CD4-positive, alpha-beta T cell treated with Interleukin-4 for 4 hours (primary cell): ENCODE data around the gene SLC5A9.

Experiments
- DNase-seq: peaks from one replicate; pipeline ENCODE4 v3.0.0-alpha.2; 2020

Gene SLC5A9

DNA sequence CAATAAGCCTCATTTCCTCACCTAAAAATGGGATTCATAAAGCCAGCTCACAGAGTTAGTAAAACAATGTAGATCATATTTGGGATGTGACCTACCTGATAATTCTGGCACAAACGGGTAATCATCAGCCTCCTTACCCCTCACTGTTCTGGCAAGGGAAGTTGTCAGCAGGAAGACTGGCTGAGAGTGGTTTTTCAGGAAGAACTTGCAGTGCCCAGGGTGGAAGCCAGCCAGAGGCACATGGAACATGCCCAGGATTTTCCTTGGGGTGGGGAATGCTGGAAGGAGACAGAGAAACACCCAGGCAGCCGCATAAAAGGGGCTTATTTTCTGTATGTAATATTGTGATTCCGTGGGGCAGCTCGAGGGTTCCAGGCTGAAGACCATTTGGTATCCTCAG is 7.7 kb upstream of the SLC5A9 start:
- DNase-seq, result no peak

GRCh38 chr1:48215222-48215621 is 7.3 kb upstream of the SLC5A9 start:
- no peak for DNase-seq

DNA sequence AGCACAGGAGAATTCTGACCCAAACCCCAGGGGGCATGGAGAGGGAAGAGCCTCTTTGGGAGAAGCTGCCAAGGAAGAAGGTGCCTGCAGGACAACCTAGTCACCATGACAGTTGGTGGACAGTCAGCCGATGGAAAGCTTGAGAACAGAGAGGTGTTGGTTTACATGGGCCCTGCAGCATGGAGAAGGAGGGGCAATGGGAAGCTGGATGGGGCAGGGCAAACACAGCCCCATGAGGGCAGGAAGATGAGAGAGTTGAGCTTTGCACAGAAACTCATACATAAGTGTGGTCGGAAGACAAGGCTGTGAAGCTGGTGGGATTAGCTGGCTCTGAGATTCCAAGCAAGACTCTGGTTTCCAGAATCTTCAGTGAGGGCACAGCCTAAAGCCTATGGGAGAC is 6.6 kb upstream of the SLC5A9 start:
- no peak for DNase-seq

DNA sequence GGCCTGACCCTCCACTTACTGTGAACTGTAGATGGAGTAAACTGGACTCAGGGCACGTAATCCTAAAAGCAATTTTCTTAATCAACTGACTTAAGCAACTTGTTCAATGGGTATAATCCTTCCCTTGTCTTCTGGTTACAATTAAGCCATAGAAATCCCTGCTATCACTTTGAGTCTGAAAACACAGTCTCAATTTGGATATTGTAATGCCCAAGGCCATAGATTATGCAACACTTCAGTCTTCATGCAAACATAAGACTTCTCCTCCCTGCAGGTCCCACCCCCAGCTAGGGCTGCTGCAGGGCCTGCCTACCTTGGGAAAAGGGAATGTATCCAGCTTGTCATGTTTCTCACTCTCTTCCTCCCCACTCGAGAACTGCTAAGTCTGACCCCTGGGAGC is 6.2 kb upstream of the SLC5A9 start:
- no peak for DNase-seq

DNA sequence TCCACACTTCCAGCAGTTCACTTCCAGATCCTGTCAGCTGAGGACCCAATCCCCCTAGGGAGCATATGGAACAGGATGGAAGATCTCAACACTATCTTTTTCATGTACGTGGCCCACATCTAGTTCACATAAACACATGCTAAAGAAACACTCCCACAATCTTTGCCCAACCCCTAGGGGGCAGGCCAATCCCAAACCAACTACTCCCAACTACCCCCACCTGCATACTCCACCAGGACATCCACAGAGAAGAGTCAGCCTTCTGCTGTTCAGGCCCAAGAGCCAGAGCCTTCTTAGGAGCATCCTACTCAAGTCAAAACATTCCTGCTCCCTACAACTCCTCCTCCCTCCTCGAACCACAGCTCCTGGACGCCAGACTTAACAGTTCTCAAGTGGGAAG is 5.6 kb upstream of the SLC5A9 start:
- DNase-seq, result no peak

- no peak for DNase-seq
Measured at GRCh38 chr1:48217856-48218255, 4.7 kb upstream of the SLC5A9 start.

GRCh38 chr1:48219803-48220202 is 2.7 kb upstream of the SLC5A9 start:
- DNase-seq, result no peak

GRCh38 chr1:48221122-48221521 is 1.4 kb upstream of the SLC5A9 start:
- no peak for DNase-seq

DNA sequence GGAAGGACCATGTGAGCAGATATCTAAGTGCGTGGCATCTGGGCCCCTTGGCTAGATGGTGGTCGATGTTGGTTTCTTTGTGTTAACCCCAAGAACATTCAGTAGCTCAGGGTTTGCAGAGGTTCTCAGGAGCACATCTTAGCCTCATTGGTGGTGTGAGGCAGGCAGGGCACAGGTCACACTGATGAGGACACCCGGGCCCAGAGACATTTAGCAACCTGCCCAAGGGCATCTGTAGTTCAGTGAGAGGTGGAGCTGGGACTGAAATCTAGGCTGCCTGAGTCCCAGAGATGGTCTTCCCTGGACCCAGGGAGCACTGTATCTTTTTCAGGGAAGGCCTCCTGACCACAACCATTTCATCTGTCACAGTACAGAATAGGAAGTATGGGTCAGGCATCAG is 859 bp upstream of the SLC5A9 start:
- DNase-seq, result no peak

- no peak for DNase-seq
Measured at GRCh38 chr1:48223366-48224240, 1.1 kb downstream of the SLC5A9 start.

- DNase-seq, result no peak
Measured at GRCh38 chr1:48224791-48225190, 2.3 kb downstream of the SLC5A9 start.

DNA sequence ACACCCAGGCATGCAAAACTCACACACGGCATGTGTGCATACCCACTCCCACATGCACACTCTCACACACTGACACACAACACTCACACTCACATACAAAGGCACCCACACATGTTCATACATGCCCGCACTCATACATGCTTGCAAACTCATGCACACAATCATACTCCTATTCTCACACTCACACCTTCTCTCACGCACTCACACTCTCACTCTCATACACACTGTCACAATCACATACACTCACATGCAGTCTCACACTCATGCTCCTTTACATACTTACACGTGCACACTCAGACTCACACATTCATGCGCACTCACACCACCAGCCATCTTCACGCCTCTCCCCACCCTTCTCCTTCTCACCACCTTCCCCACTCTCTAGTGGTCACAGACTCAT is 3.1 kb downstream of the SLC5A9 start:
- DNase-seq, result no peak

GRCh38 chr1:48227165-48228013 is 4.9 kb downstream of the SLC5A9 start:
- peak; percentile 28 for DNase-seq

DNA sequence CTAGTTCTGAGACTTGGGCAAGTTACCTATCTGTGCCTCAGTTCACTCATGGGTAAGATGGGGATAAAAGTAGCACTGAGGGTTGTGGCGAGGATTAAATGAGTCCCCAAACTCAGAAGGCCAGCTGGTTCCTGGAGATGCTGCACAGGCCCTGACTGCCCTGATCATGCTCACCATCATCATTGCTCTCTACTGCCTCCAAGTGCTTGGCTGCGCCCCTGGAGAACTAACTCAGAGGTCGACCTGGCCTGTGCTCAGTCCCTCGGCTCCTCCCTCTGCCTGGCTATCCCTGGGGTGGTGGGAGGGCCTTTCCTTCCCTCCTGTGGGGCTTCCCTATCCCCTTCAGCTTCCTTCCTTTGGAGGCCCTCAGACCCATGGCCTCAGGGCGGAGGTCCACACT is 5.6 kb downstream of the SLC5A9 start:
- no peak for DNase-seq

DNA sequence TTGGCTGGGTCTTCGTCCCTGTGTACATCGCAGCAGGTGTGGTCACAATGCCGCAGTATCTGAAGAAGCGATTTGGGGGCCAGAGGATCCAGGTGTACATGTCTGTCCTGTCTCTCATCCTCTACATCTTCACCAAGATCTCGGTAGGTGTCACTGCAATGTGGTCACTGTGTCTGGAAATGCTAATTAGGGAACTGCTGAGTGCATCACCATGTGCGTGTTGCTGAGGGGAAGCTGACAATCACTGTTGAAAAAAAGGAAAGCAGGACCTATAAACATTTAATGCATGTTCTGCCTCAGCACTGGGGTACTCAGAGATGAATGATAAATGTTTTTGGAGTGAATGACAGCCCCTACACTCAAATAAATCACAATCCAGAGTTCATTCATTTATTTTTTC is 6.8 kb downstream of the SLC5A9 start:
- DNase-seq, result no peak

DNA sequence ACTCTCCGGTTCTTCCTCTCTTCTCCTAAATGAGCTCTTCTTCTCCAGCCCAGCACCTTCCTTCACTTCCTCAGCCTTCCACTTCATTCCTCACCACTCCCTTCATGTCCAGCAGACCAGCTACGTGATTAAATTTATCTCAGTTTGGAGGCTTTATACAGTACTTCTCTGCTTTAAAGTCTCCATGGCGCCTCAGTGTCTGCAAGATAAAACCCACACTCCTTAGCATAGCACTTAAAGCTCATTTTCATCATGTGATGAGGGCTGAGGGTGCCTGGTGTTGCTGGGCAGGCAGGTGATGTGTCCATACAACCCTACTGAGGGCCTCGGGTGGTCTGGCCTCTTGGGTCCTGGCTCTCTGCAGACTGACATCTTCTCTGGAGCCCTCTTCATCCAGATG is 7.7 kb downstream of the SLC5A9 start:
- no peak for DNase-seq

DNA sequence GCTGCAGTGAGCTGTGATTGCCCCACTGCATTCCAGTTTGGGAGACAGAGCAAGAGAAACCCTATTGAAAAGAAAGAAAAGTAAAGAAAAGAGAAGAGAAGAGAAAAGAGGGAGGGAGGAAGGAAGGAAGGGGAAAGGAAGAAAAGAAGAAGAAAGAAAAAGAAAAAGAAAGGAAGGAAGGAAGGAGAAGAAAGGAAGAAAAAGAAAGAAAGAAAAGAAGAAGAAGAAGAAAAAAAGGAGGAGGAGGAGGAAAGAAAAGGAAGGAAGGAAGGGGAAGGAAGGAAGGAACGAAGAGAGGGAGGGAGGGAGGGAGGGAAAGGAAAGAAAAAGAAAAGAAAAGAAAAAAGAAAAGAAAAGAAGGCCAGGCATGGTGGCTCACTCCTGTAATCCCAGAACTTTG is 10.2 kb downstream of the SLC5A9 start:
- DNase-seq, result no peak

DNA sequence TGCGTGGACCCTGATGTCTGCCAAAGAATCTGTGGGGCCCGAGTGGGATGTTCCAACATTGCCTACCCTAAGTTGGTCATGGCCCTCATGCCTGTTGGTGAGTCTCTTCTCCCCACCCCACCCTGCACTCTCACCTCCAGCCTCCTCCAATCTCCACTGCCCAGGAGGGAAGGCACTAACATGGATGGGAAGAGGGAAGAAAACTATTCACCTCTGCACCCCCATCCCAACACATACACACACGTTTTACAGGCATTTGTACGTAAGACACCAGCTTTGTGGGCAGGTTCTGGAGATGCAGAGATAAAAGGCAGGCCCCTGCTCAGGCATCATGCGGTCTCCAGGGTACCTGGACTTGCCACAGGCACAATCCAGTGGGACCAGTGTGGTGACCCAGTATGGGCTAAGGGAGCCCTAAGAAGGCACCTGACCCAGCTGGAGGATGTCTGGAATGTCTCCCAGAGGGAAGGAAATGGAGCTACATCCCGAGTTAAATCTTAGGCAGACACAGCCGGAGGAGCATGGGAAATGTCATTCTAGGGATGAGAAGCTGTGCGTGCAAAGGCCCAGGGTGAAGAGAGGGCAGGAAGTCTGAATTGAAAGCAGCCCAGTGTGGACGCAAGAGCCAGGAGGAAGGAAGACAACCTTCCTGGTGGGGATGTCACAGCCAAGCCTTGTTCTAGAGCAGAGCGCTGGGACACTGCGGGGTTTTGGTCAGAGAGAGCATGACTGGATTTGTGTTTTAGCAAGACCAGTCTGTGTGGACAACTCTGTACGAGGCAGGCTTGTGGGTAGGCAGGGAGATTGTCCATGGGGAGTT is 11.4 kb downstream of the SLC5A9 start:
- DNase-seq, result no peak

GRCh38 chr1:48235652-48236051 is 13.1 kb downstream of the SLC5A9 start:
- DNase-seq, result no peak

DNA sequence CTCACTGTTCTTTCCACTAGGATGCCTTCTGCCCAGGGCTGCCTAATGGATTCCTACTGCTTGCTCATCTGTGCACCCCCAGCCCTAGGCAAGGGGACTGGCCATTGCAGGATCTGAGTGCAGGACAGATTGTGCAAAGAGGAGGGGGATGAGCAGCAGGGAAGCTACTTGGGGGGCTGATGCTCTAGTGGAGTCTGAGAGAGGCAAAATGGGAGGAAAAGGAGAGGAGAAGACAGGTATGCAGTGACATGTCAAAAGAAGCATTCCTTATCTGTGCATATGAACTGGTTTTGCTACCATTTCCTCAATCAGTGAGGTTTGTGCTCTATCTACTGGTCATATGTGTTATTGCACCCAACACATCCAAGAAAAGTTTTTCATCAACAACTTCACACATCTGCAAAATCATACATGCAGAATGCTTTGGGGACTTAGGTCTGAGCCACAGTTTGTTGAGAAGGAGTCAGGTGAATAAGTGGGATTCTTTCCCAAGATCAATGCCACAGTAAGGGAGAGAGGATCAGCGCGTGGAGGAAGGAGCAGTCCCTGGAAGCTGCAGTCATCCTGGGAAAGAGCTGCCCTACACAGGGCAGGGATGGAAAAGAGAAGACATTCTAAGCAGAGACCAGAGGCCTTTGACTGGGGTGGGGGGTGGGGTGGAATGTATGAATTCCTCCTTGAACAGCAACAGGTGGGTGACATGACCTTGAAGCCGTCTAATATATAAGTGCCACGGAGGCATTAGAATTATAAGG is 14.4 kb downstream of the SLC5A9 start:
- peak; percentile 21 for DNase-seq

GRCh38 chr1:48242141-48242736 is 19.7 kb downstream of the SLC5A9 start:
- DNase-seq, result no peak

DNA sequence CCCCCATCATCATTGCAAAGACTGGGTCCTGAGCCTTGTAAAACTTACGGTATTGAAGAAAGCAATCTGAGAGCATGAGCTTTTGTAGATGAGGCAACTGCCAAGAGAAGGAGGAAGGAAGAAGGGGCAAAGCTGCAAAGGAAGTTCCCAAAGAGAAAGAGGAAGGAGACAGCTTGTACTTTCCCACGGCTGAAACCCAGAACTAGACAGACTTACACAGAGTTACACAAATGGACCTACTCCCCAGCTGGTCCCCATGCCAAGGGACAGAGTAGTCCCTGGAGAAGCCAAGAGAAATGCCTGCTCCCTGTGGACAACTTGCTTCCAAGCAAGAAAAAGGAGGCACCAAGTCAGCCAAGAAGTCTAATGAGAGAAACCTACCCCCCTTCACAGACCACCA is 22.6 kb downstream of the SLC5A9 start:
- peak; percentile 14 for DNase-seq
